Keratinocyte (primary cell): ENCODE measurements around the gene ARHGEF28. TPM values are rescaled to one million over a fixed set of nuclear protein-coding genes. Genes with fewer than 3 reads are reported as not detected.

Source experiments
- DNase-seq: peaks from one replicate; pipeline ENCODE4 v3.0.0-alpha.2; 2011; ENCODE audit warnings: low read depth, missing footprints, low spot score
- FAIRE-seq: peaks from 2 replicates; lab custom pipeline; 2011; peaks lifted over from hg19 to GRCh38; lab: Jason Lieb, UNC
- H2AFZ ChIP-seq: 2 replicates; pipeline ENCODE4 v1.6.0; 2012; ENCODE audit warnings: low read length, control low read depth, inconsistent platforms; ENCODE audit not compliant: control insufficient read depth
- H3K27ac ChIP-seq: 2 replicates; pipeline ENCODE4 v1.5.1; 2011; ENCODE audit warnings: low read length; ENCODE audit not compliant: control insufficient read depth, insufficient read depth
- H3K27me3 ChIP-seq: 3 replicates; pipeline ENCODE4 v1.6.0; 2011; ENCODE audit warnings: low read length; ENCODE audit not compliant: control insufficient read depth, insufficient read depth; ENCODE audit errors: extremely low read depth
- H3K36me3 ChIP-seq, 2 experiments: 2 replicates in 1 of 2; 3 replicates in 1 of 2; pipeline ENCODE4 v1.5.1; 2011; ENCODE audit warnings: low read length in 2 of 2, mild to moderate bottlenecking in 1 of 2; ENCODE audit not compliant: control insufficient read depth in 2 of 2, insufficient read depth in 2 of 2; ENCODE audit errors: extremely low read depth in 1 of 2
- H3K4me1 ChIP-seq: 3 replicates; pipeline ENCODE4 v1.5.1; 2011; ENCODE audit warnings: low read length; ENCODE audit not compliant: control insufficient read depth, insufficient read depth; ENCODE audit errors: extremely low read depth
- H3K4me2 ChIP-seq: 3 replicates; pipeline ENCODE4 v1.6.0; 2011; ENCODE audit warnings: low read depth, low read length; ENCODE audit not compliant: control insufficient read depth, insufficient read depth; ENCODE audit errors: extremely low read depth
- H3K4me3 ChIP-seq, 3 experiments: fragments of 200-600 bp in 1 of 3; sonication (generic) in 1 of 3; 2 replicates in 2 of 3; 3 replicates in 1 of 3; pipeline ENCODE4 v1.5.1; 2011 to 2016; ENCODE audit warnings: low read length in 3 of 3, mild to moderate bottlenecking in 3 of 3, control low read depth in 2 of 3, inconsistent platforms in 1 of 3, low read depth in 1 of 3, mixed read lengths in 1 of 3, mixed run types in 1 of 3, moderate library complexity in 1 of 3; ENCODE audit not compliant: control insufficient read depth in 2 of 3, insufficient read depth in 2 of 3; ENCODE audit errors: extremely low read depth in 1 of 3
- H3K79me2 ChIP-seq: 2 replicates; pipeline ENCODE4 v1.6.0; 2012; ENCODE audit warnings: low read length; ENCODE audit not compliant: control insufficient read depth, insufficient read depth
- H3K9ac ChIP-seq: 3 replicates; pipeline ENCODE4 v1.6.0; 2011; ENCODE audit warnings: low read length; ENCODE audit not compliant: control insufficient read depth, insufficient read depth; ENCODE audit errors: extremely low read depth
- H3K9me1 ChIP-seq: 3 replicates; pipeline ENCODE4 v1.6.0; 2011; ENCODE audit warnings: low read length; ENCODE audit not compliant: control insufficient read depth, insufficient read depth; ENCODE audit errors: extremely low read depth
- H3K9me3 ChIP-seq: 2 replicates; pipeline ENCODE4 v1.5.1; 2012; ENCODE audit warnings: low read depth, low read length; ENCODE audit not compliant: control insufficient read depth
- H4K20me1 ChIP-seq: 3 replicates; pipeline ENCODE4 v1.6.0; 2011; ENCODE audit warnings: low read length; ENCODE audit not compliant: control insufficient read depth, insufficient read depth; ENCODE audit errors: extremely low read depth
- EZH2 ChIP-seq: IDR thresholded peaks from one replicate; pipeline ENCODE4 v1.6.1; 2012; ENCODE audit warnings: inconsistent platforms, mild to moderate bottlenecking, low read length, moderate library complexity
- dilution Hi-C: fragments of 300-500 bp; cut with MboI; formaldehyde crosslinking; loops from one replicate; pipeline ENCODE4 v1.7.0; 2020; ENCODE audit warnings: low sequenced_read_pairs; ENCODE audit not compliant: extremely low pct_ligation_motif_present
- polyA plus RNA-seq, 5 experiments: library from polyadenylated mRNA; depleted of rRNA in 3 of 5; stranded (reverse) in 3 of 5; stranded (forward) in 1 of 5; unstranded in 1 of 5; fragments of >200 nt; gene quantifications; 1 replicate in 1 of 5; 2 replicates in 3 of 5; 3 replicates in 1 of 5; pipeline versions ENCODE4 v1.2.1 to v1.2.3, GENCODE V29; 2011 to 2012; ENCODE audit warnings: missing spikeins in 2 of 5, low read depth in 1 of 5, low replicate concordance in 1 of 5
- TF ChIP-seq, protein P1 (sequence below), 3 experiments: IDR thresholded peaks in 1 of 3; conservative IDR thresholded peaks in 1 of 3; optimal IDR thresholded peaks in 1 of 3; 2 replicates in 2 of 3; 3 replicates in 1 of 3; pipeline versions ENCODE3 to v1.5.1; 2011; ENCODE audit warnings: low read length in 3 of 3, mild to moderate bottlenecking in 3 of 3, moderate library complexity in 2 of 3, control low read depth in 1 of 3, inconsistent platforms in 1 of 3; ENCODE audit not compliant: insufficient read depth in 2 of 3; ENCODE audit errors: extremely low read depth in 1 of 3

Gene ARHGEF28
- polyA plus RNA-seq, 1 donor (not counting 4 experiments of a cell fraction or from before 2014, with no cell fraction given): 31.6 TPM

DNA sequence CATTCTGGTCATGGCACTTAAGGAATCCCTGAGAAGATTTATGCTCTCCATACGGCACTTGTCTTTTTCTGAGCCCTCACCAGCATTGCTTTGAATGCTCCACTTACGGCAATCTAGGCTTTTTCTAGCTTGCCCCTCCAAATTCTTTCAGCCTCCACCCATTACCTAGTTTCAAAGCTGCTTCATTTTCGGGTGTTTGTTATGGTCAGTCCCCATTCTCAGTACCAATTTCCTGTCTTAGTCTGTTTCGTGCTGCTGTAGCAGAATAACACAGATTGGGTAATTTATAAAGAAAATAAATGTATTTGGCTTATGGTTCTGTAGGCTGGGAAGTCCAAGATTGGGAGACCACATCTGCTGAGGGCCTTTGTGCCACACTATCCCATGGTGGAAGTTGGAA is 42.0 kb downstream of the ARHGEF28 start:
- no peaks in the 10 kb centered on the region for H3K9me1 ChIP-seq
- dilution Hi-C loops: no loop called here
- no peak overlapping the region for H2AFZ ChIP-seq
- peaks cover 3% of the 10 kb centered on the region for H4K20me1 ChIP-seq
- H3K9me3 ChIP-seq: no peaks in the 10 kb centered on the region
- DNase-seq (no peak), FAIRE-seq (no peak)
- H3K9ac ChIP-seq: no peak overlapping the region
- peaks cover 97% of the 10 kb centered on the region for H3K79me2 ChIP-seq
- H3K4me1 ChIP-seq: peaks cover 24% of the 10 kb centered on the region
- no peak overlapping the region for H3K4me3 ChIP-seq
- H3K36me3 ChIP-seq: peaks cover 2 to 12% of the 10 kb centered on the region in 2 experiments
- TF ChIP-seq EZH2: no peak
- TF ChIP-seq, protein P1, sequence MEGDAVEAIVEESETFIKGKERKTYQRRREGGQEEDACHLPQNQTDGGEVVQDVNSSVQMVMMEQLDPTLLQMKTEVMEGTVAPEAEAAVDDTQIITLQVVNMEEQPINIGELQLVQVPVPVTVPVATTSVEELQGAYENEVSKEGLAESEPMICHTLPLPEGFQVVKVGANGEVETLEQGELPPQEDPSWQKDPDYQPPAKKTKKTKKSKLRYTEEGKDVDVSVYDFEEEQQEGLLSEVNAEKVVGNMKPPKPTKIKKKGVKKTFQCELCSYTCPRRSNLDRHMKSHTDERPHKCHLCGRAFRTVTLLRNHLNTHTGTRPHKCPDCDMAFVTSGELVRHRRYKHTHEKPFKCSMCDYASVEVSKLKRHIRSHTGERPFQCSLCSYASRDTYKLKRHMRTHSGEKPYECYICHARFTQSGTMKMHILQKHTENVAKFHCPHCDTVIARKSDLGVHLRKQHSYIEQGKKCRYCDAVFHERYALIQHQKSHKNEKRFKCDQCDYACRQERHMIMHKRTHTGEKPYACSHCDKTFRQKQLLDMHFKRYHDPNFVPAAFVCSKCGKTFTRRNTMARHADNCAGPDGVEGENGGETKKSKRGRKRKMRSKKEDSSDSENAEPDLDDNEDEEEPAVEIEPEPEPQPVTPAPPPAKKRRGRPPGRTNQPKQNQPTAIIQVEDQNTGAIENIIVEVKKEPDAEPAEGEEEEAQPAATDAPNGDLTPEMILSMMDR (optimal IDR thresholded peaks at IDR 0.05 in 1 of 3, IDR thresholded peaks at IDR 0.05 in 1 of 3, conservative IDR thresholded peaks at IDR 0.05 in 1 of 3; ENCODE audit: extremely low read depth in 1 of 3, insufficient read depth in 2 of 3, low read length in 3 of 3): no peak
- H3K27ac ChIP-seq: no peak overlapping the region
- H3K27me3 ChIP-seq: no peaks in the 10 kb centered on the region
- H3K4me2 ChIP-seq: no peak overlapping the region

DNA sequence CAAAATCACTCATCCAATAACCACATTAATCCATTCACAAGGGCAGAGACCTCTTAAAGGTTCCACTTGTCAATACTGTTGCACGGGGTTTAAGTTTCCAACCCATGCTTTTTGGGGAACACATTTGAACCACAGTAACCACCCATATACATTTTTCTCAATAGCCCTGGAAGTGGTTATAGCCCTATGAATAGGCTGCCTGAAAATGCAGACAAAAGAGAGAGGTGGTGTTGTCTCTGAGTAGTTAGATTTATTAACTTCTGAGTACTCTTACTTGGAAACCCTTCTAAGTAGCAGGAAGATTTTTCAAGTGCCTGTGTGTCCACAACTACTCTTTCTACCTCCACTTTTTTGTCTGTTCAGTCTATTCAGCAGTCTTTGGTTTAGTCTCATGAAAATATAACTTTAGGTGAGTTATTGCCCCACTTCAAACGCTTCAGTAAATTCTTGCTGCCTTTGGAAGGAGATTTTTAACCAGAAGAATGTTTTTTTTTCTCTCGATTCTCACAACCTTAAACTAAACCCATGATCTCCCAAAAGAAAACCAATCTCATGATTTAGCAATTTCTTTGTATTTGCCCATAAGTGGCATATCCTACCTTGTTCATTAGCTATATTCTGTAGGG is 42.6 kb downstream of the ARHGEF28 start:
- DNase-seq (no peak), FAIRE-seq (no peak)
- dilution Hi-C loops: no loop called here
- Histone ChIP-seq H3K9ac (no peak overlapping the region), H3K9me3 (no peaks in the 10 kb centered on the region), H3K79me2 (peaks cover 96% of the 10 kb centered on the region), H2AFZ (no peak overlapping the region), H3K4me2 (no peak overlapping the region), H3K27me3 (no peaks in the 10 kb centered on the region), H3K4me3 (no peak overlapping the region), H3K27ac (no peak overlapping the region), H3K4me1 (peaks cover 29% of the 10 kb centered on the region), H3K9me1 (no peaks in the 10 kb centered on the region), H4K20me1 (peaks cover 3% of the 10 kb centered on the region), H3K36me3 (peaks cover 2 to 12% of the 10 kb centered on the region in 2 experiments)
- TF ChIP-seq EZH2: no peak
- TF ChIP-seq, protein P1 (optimal IDR thresholded peaks at IDR 0.05 in 1 of 3, IDR thresholded peaks at IDR 0.05 in 1 of 3, conservative IDR thresholded peaks at IDR 0.05 in 1 of 3; ENCODE audit: extremely low read depth in 1 of 3, insufficient read depth in 2 of 3, low read length in 3 of 3): no peak
